Neural crest cell (in vitro differentiated cells): ENCODE measurements around the gene SLC38A11. TPM values are rescaled to one million over a fixed set of nuclear protein-coding genes. Genes with fewer than 3 reads are reported as not detected.

Experiments
- DNase-seq: peaks from one replicate; pipeline ENCODE4 v3.0.0; 2021; ENCODE audit warnings: low read depth, mixed read lengths, low spot score
- H3K27ac Mint-ChIP-seq: one replicate; pipeline ENCODE4 v1.8.0; 2021; ENCODE audit warnings: mild to moderate bottlenecking, mixed read lengths; ENCODE audit not compliant: unreplicated experiment
- H3K27me3 Mint-ChIP-seq: 2 replicates; pipeline ENCODE4 v1.8.0; 2021; ENCODE audit warnings: low read depth, mild to moderate bottlenecking, mixed read lengths
- H3K36me3 Mint-ChIP-seq: 2 replicates; pipeline ENCODE4 v1.8.0; 2021; ENCODE audit warnings: low read depth, mild to moderate bottlenecking, mixed read lengths
- H3K4me1 Mint-ChIP-seq: 2 replicates; pipeline ENCODE4 v1.8.0; 2021; ENCODE audit warnings: mixed read lengths
- H3K4me3 Mint-ChIP-seq: one replicate; pipeline ENCODE4 v1.8.0; 2021; ENCODE audit warnings: mild to moderate bottlenecking, mixed read lengths
- H3K9me3 Mint-ChIP-seq: 2 replicates; pipeline ENCODE4 v1.8.0; 2021; ENCODE audit warnings: mixed read lengths
- total RNA-seq: library from RNA; stranded (reverse); gene quantifications from 2 replicates; pipeline ENCODE4 v1.2.1, GENCODE V29; 2021
- TF ChIP-seq, protein P1 (sequence below): fragments of 200-600 bp; sonication (generic); conservative IDR thresholded peaks from 2 replicates; pipeline ENCODE4 v1.5.0; 2021; ENCODE audit warnings: antibody characterized with exemption, mild to moderate bottlenecking

The SLC38A11 gene
- total RNA-seq, 1 donor from 2014 or later, result not detected

DNA sequence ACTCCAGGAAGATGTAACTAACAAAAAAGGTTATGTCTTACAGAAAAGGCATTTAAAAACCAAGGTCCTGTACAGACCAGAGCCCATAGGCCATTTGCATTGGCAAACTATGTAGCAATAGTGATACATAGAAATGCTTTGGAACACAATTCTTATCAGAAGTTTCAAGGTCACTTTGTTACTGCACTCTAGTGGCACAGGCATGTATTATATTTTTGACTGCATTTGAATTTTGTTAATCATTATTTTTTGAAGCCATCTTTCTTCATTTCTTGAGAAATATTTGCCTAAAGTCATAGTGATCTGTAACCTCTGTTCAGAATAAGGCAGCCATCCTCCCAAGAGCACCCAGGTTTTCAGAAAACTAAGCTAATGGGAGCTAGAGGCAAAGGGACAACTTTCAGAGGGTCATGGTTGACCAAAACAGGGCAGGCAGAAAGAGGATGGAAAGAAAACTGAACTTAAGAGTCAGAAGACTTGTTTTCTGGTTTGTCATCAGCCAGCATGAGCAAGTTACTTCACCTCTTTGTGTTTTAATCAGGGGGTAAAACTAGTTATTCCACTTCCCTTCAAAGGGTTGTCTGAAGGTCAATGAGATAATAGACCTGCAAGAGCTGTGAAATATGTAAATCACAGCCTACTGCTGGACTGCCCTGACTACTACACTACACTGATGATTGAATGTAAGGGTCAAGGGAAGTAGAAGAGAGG, 41.5 kb downstream of the SLC38A11 start:
- Mint-ChIP-seq H3K36me3 (no peaks in the 10 kb centered on the region), H3K27ac (no peak overlapping the region), H3K27me3 (no peaks in the 10 kb centered on the region), H3K4me3 (no peak overlapping the region), H3K9me3 (no peaks in the 10 kb centered on the region), H3K4me1 (peaks cover 20% of the 10 kb centered on the region)
- TF ChIP-seq, protein P1, sequence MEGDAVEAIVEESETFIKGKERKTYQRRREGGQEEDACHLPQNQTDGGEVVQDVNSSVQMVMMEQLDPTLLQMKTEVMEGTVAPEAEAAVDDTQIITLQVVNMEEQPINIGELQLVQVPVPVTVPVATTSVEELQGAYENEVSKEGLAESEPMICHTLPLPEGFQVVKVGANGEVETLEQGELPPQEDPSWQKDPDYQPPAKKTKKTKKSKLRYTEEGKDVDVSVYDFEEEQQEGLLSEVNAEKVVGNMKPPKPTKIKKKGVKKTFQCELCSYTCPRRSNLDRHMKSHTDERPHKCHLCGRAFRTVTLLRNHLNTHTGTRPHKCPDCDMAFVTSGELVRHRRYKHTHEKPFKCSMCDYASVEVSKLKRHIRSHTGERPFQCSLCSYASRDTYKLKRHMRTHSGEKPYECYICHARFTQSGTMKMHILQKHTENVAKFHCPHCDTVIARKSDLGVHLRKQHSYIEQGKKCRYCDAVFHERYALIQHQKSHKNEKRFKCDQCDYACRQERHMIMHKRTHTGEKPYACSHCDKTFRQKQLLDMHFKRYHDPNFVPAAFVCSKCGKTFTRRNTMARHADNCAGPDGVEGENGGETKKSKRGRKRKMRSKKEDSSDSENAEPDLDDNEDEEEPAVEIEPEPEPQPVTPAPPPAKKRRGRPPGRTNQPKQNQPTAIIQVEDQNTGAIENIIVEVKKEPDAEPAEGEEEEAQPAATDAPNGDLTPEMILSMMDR, result peak; percentile 57
- no peak for DNase-seq

- H3K36me3 Mint-ChIP-seq, result no peaks in the 10 kb centered on the region
- H3K27ac Mint-ChIP-seq, result no peak overlapping the region
- DNase-seq, result no peak
- no peaks in the 10 kb centered on the region for H3K27me3 Mint-ChIP-seq
- H3K4me3 Mint-ChIP-seq, result no peak overlapping the region
- TF ChIP-seq, protein P1, result no peak
- H3K4me1 Mint-ChIP-seq, result peaks cover 20% of the 10 kb centered on the region
- H3K9me3 Mint-ChIP-seq, result no peaks in the 10 kb centered on the region
These were observed 42.3 kb downstream of the SLC38A11 start for GRCh38 chr2:164913011-164913410.

GRCh38 chr2:164911832-164912231, 43.5 kb downstream of the SLC38A11 start:
- Mint-ChIP-seq H3K27ac (no peak overlapping the region), H3K4me1 (peaks cover 15% of the 10 kb centered on the region), H3K27me3 (no peaks in the 10 kb centered on the region), H3K36me3 (no peaks in the 10 kb centered on the region), H3K4me3 (no peak overlapping the region), H3K9me3 (no peaks in the 10 kb centered on the region)
- TF ChIP-seq, protein P1, result no peak
- no peak for DNase-seq

DNA sequence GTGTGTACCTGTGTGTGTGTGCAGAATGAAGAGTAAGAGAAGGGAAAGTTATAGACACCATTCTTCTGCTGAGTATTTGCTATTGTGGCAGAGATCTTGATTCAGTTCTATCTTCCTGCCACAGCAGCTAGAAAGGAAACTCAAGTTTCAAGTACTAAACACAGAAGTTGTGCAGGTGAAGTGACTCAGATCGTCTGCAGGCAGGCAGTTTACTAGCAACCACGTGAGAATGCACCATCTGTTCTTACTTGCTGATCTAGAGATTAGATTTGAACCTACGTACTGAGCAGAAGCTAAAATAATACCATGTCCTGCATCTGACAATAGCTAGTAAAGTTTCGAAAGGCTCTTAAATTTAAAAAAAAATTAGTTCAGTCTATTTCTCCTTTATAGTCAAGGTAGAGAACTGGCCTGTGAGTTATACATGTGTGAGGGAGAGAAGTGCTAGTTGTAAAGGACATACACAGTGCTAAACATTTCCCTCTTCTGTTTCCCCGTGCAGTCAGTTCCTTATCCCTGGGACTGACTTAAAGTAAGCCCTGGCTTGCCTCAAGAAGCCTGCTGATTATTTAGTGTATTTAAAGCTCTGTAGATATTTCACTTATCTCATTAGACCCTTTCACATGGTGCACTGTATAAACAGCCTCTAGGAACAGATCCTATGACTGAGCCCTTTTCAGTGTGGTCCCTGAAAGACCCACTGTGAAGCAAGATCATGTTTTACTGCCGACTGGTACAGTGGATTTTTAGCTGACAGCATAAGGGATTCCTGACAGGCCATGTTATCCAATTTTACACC, 45.0 kb downstream of the SLC38A11 start:
- Mint-ChIP-seq H3K36me3 (no peaks in the 10 kb centered on the region), H3K4me3 (no peak overlapping the region), H3K27ac (no peak overlapping the region), H3K4me1 (peaks cover 15% of the 10 kb centered on the region), H3K27me3 (no peaks in the 10 kb centered on the region), H3K9me3 (no peaks in the 10 kb centered on the region)
- TF ChIP-seq, protein P1, result no peak
- no peak for DNase-seq

- TF ChIP-seq, protein P1, result no peak
- no peak overlapping the region for H3K27ac Mint-ChIP-seq
- no peaks in the 10 kb centered on the region for H3K9me3 Mint-ChIP-seq
- no peaks in the 10 kb centered on the region for H3K36me3 Mint-ChIP-seq
- peaks cover 4% of the 10 kb centered on the region for H3K4me1 Mint-ChIP-seq
- no peak for DNase-seq
- H3K27me3 Mint-ChIP-seq, result no peaks in the 10 kb centered on the region
- no peak overlapping the region for H3K4me3 Mint-ChIP-seq
These were observed 48.4 kb downstream of the SLC38A11 start for GRCh38 chr2:164906947-164907346.
